GM12892 (cell line): Measurements from ENCODE around the gene KRTAP10-3.
A peak's percentile ranks its signal among the peaks of the same experiment; 100 is the strongest.

Experiments used
- DNase-seq: peaks from one replicate; pipeline ENCODE4 v3.0.0; 2011; ENCODE audit not compliant: insufficient read length
- FAIRE-seq: peaks from 2 replicates; lab custom pipeline; 2011; peaks lifted over from hg19 to GRCh38; lab: Jason Lieb, UNC
- POLR2A ChIP-seq: IDR thresholded peaks from 2 replicates; pipeline ENCODE4 v1.6.1; 2011; ENCODE audit warnings: low read depth, low read length, control low read depth
- POLR2AphosphoS5 ChIP-seq: IDR thresholded peaks from 2 replicates; pipeline ENCODE4 v1.6.1; 2011; ENCODE audit warnings: low read depth, low read length, control low read depth
- TAF1 ChIP-seq: IDR thresholded peaks from 2 replicates; pipeline ENCODE4 v1.6.1; 2011; ENCODE audit warnings: low read depth, mild to moderate bottlenecking, control low read depth, low read length, borderline replicate concordance

Gene KRTAP10-3

GRCh38 chr21:44521928-44522752, 36.5 kb downstream of the KRTAP10-3 start:
- TF ChIP-seq POLR2AphosphoS5: no peak
- TF ChIP-seq POLR2A: no peak
- TF ChIP-seq TAF1: no peak
- FAIRE-seq (no peak), DNase-seq (no peak)

GRCh38 chr21:44521301-44521927, 37.2 kb downstream of the KRTAP10-3 start:
- no peak for DNase-seq
- TF ChIP-seq POLR2A: no peak
- TF ChIP-seq TAF1: no peak
- no peak for TF ChIP-seq POLR2AphosphoS5
- FAIRE-seq: no peak

GRCh38 chr21:44520326-44521300, 38.0 kb downstream of the KRTAP10-3 start:
- DNase-seq: no peak
- FAIRE-seq: no peak
- no peak for TF ChIP-seq TAF1
- TF ChIP-seq POLR2A: no peak
- no peak for TF ChIP-seq POLR2AphosphoS5

- DNase-seq: no peak
- no peak for TF ChIP-seq POLR2A
- TF ChIP-seq POLR2AphosphoS5: no peak
- TF ChIP-seq TAF1: no peak
- FAIRE-seq: no peak
These were observed 39.0 kb downstream of the KRTAP10-3 start for GRCh38 chr21:44519346-44520325.

- DNase-seq (no peak), FAIRE-seq (no peak)
- TF ChIP-seq POLR2A: no peak
- no peak for TF ChIP-seq POLR2AphosphoS5
- no peak for TF ChIP-seq TAF1
These were observed 39.9 kb downstream of the KRTAP10-3 start for GRCh38 chr21:44518686-44519085.

- DNase-seq: no peak
- no peak for TF ChIP-seq TAF1
- no peak for TF ChIP-seq POLR2AphosphoS5
- no peak for TF ChIP-seq POLR2A
- FAIRE-seq: peak; percentile 51
These were observed 41.3 kb downstream of the KRTAP10-3 start for GRCh38 chr21:44517175-44517899.

- no peak for DNase-seq
- FAIRE-seq: no peak
These were observed 41.8 kb downstream of the KRTAP10-3 start for GRCh38 chr21:44516828-44517174.

GRCh38 chr21:44516342-44516741, 42.3 kb downstream of the KRTAP10-3 start:
- no peak for FAIRE-seq
- TF ChIP-seq POLR2A: no peak
- no peak for TF ChIP-seq POLR2AphosphoS5
- TF ChIP-seq TAF1: no peak
- DNase-seq: no peak

More at GRCh38 chr21:44516828-44517174, 41.8 kb downstream of the KRTAP10-3 start:
- TF ChIP-seq TAF1: no peak
- TF ChIP-seq POLR2A: no peak
- TF ChIP-seq POLR2AphosphoS5: no peak

GRCh38 chr21:44515359-44516165, 43.0 kb downstream of the KRTAP10-3 start:
- DNase-seq (no peak), FAIRE-seq (no peak)
- TF ChIP-seq TAF1 (no peak), POLR2A (no peak), POLR2AphosphoS5 (no peak)
